GM23338 (cell line): ENCODE measurements around the gene CAMK1. TPM values are rescaled to one million over a fixed set of nuclear protein-coding genes. Genes with fewer than 3 reads are reported as not detected.
A peak's percentile ranks its signal among the peaks of the same experiment; 100 is the strongest.

Source experiments
- ATAC-seq: fragments of 200-7000 bp; cut with Tn5 transposase; 3 replicates; pipeline ENCODE4 v1.9.1; 2020
- DNase-seq: peaks from one replicate; pipeline ENCODE4 v3.0.0-alpha.2; 2015; ENCODE audit warnings: low spot score
- H2AFZ ChIP-seq: fragments of 200-600 bp; sonication (generic); 2 replicates; pipeline ENCODE4 v1.8.0; 2016; ENCODE audit warnings: antibody characterized with exemption, mild to moderate bottlenecking, moderate library complexity
- H3F3A ChIP-seq: fragments of 200-600 bp; sonication (generic); replicated peaks from 2 replicates; pipeline ENCODE4 v1.8.0; 2017; ENCODE audit warnings: antibody characterized with exemption, mixed run types, low read depth
- H3K27ac ChIP-seq: fragments of 200-600 bp; sonication (generic); 2 replicates; pipeline ENCODE4 v1.6.1; 2016; ENCODE audit warnings: low read depth
- H3K27me3 ChIP-seq: fragments of 200-600 bp; sonication (generic); 2 replicates; pipeline ENCODE4 v1.8.0; 2016; ENCODE audit warnings: mild to moderate bottlenecking, mixed run types, moderate library complexity; ENCODE audit not compliant: insufficient read depth
- H3K36me3 ChIP-seq: fragments of 200-600 bp; sonication (generic); 2 replicates; pipeline ENCODE4 v1.8.0; 2016; ENCODE audit warnings: mild to moderate bottlenecking; ENCODE audit not compliant: insufficient read depth
- H3K4me1 ChIP-seq: fragments of 200-600 bp; sonication (generic); 2 replicates; pipeline ENCODE4 v1.8.0; 2016; ENCODE audit warnings: mild to moderate bottlenecking, moderate library complexity; ENCODE audit not compliant: insufficient read depth
- H3K4me2 ChIP-seq: fragments of 200-600 bp; sonication (generic); 2 replicates; pipeline ENCODE4 v1.7.1; 2017; ENCODE audit warnings: mixed run types
- H3K4me3 ChIP-seq: fragments of 200-600 bp; sonication (generic); 2 replicates; pipeline ENCODE4 v1.6.1; 2016; ENCODE audit warnings: mixed run types
- H3K79me2 ChIP-seq: fragments of 200-600 bp; sonication (generic); replicated peaks from 2 replicates; pipeline ENCODE4 v1.8.0; 2017; ENCODE audit warnings: mild to moderate bottlenecking; ENCODE audit not compliant: insufficient read depth
- H3K9me2 ChIP-seq: fragments of 200-600 bp; sonication (generic); 2 replicates; pipeline ENCODE4 v1.8.0; 2017; ENCODE audit not compliant: insufficient read depth
- H4K20me1 ChIP-seq: fragments of 200-600 bp; sonication (generic); replicated peaks from 2 replicates; pipeline ENCODE4 v1.8.0; 2017; ENCODE audit warnings: mild to moderate bottlenecking; ENCODE audit not compliant: insufficient read depth
- H3K27ac Mint-ChIP-seq: 2 replicates; pipeline ENCODE4 v1.8.0; 2020; ENCODE audit warnings: inconsistent platforms, mild to moderate bottlenecking, moderate library complexity, mixed read lengths
- H3K27me3 Mint-ChIP-seq: 3 replicates; pipeline ENCODE4 v1.8.0; 2022; ENCODE audit warnings: low read depth, mild to moderate bottlenecking, moderate library complexity, mixed read lengths, inconsistent platforms; ENCODE audit not compliant: insufficient read depth, poor library complexity
- H3K36me3 Mint-ChIP-seq: 3 replicates; pipeline ENCODE4 v1.8.0; 2021; ENCODE audit warnings: low read depth, mild to moderate bottlenecking, inconsistent platforms, moderate library complexity, mixed read lengths
- H3K4me1 Mint-ChIP-seq: 3 replicates; pipeline ENCODE4 v1.8.0; 2020; ENCODE audit warnings: mild to moderate bottlenecking, inconsistent platforms, mixed read lengths
- H3K4me3 Mint-ChIP-seq: 3 replicates; pipeline ENCODE4 v1.8.0; 2021; ENCODE audit warnings: moderate library complexity, mild to moderate bottlenecking, inconsistent platforms, mixed read lengths
- H3K9me3 Mint-ChIP-seq: 3 replicates; pipeline ENCODE4 v1.8.0; 2020; ENCODE audit warnings: moderate library complexity, mild to moderate bottlenecking, inconsistent platforms, mixed read lengths
- CREB1 ChIP-seq: fragments of 250-450 bp; sonication (Bioruptor Pico); IDR thresholded peaks from 2 replicates; pipeline ENCODE4 v1.5.0; 2020; ENCODE audit warnings: low read depth, mild to moderate bottlenecking, moderate library complexity
- EZH2phosphoT487 ChIP-seq: fragments of 200-600 bp; sonication (generic); IDR thresholded peaks from one replicate; pipeline ENCODE4 v1.8.1; 2018; ENCODE audit warnings: antibody characterized with exemption; ENCODE audit not compliant: unreplicated experiment
- JUNB ChIP-seq: IDR thresholded peaks from one replicate; pipeline ENCODE4 v1.6.1; 2016; ENCODE audit warnings: antibody characterized with exemption; ENCODE audit not compliant: unreplicated experiment
- NANOG ChIP-seq: IDR thresholded peaks from 2 replicates; pipeline ENCODE4 v1.6.1; 2016; ENCODE audit warnings: antibody characterized with exemption, borderline replicate concordance
- POLR2AphosphoS5 ChIP-seq: IDR thresholded peaks from 2 replicates; pipeline ENCODE4 v1.6.1; 2016; ENCODE audit warnings: antibody characterized with exemption, low read depth
- ZNF331 ChIP-seq: fragments of 250-450 bp; sonication (Bioruptor Pico); IDR thresholded peaks from 2 replicates; pipeline ENCODE4 v1.5.0; 2020; ENCODE audit warnings: low read depth, mild to moderate bottlenecking, moderate library complexity
- polyA plus RNA-seq: library from polyadenylated mRNA; unstranded; fragments of >200 nt; fragmentation: Nextera tagmentation; extraction: Ambion mirVana; gene quantifications from 2 replicates; pipeline ENCODE4 v1.2.1, GENCODE V29; 2016
- total RNA-seq: library from RNA; depleted of rRNA; stranded (reverse); fragments of >200 nt; shearing (Covaris generic); gene quantifications from 2 replicates; pipeline ENCODE4 v1.2.3, GENCODE V29; 2014
- TF ChIP-seq, protein P1 (sequence below), 2 experiments: fragments of 200-600 bp in 1 of 2; sonication (generic) in 1 of 2; conservative IDR thresholded peaks; 2 replicates each; pipeline versions ENCODE4 v1.5.1 to v1.6.1; 2016 to 2017; ENCODE audit warnings: antibody characterized with exemption in 2 of 2, low read depth in 2 of 2, mild to moderate bottlenecking in 2 of 2, moderate library complexity in 1 of 2
- TF ChIP-seq, protein P2 (sequence below): fragments of 250-450 bp; sonication (Bioruptor Pico); IDR thresholded peaks from 2 replicates; pipeline ENCODE4 v1.5.0; 2020; ENCODE audit warnings: mild to moderate bottlenecking, moderate library complexity

The CAMK1 gene
- total and polyA plus RNA-seq, 2 experiments from 2014 or later = 4.4 TPM

GRCh38 chr3:9786825-9787669 is 17.3 kb upstream of the CAMK1 start:
- Mint-ChIP-seq H3K9me3 (no peaks in the 10 kb centered on the region), H3K27me3 (peaks cover 3% of the 10 kb centered on the region), H3K27ac (no peak overlapping the region), H3K4me1 (peaks cover 4% of the 10 kb centered on the region), H3K4me3 (no peak overlapping the region), H3K36me3 (peaks cover 74% of the 10 kb centered on the region)
- H3K79me2 ChIP-seq = no peaks in the 10 kb centered on the region
- no peak overlapping the region for H3K4me3 ChIP-seq
- ATAC-seq (peak; percentile 63), DNase-seq (peak; percentile 41)
- 0 out of 2 replicates have a peak, but pooled peaks cover 8% of the 10 kb centered on the region for H3F3A ChIP-seq
- no peaks in the 10 kb centered on the region for H3K27me3 ChIP-seq
- TF ChIP-seq, protein P1, sequence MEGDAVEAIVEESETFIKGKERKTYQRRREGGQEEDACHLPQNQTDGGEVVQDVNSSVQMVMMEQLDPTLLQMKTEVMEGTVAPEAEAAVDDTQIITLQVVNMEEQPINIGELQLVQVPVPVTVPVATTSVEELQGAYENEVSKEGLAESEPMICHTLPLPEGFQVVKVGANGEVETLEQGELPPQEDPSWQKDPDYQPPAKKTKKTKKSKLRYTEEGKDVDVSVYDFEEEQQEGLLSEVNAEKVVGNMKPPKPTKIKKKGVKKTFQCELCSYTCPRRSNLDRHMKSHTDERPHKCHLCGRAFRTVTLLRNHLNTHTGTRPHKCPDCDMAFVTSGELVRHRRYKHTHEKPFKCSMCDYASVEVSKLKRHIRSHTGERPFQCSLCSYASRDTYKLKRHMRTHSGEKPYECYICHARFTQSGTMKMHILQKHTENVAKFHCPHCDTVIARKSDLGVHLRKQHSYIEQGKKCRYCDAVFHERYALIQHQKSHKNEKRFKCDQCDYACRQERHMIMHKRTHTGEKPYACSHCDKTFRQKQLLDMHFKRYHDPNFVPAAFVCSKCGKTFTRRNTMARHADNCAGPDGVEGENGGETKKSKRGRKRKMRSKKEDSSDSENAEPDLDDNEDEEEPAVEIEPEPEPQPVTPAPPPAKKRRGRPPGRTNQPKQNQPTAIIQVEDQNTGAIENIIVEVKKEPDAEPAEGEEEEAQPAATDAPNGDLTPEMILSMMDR (conservative IDR thresholded peaks at IDR 0.05; ENCODE audit: low read depth in 2 of 2) = peak; percentile 74 to 88
- no peak for TF ChIP-seq JUNB
- no peaks in the 10 kb centered on the region for H4K20me1 ChIP-seq
- no peaks in the 10 kb centered on the region for H3K9me2 ChIP-seq
- peaks cover 10% of the 10 kb centered on the region; the same call in 1 of the 2 replicates for H3K36me3 ChIP-seq
- no peaks in the 10 kb centered on the region; the same call in 1 of the 2 replicates for H3K4me1 ChIP-seq
- H2AFZ ChIP-seq = no peak overlapping the region
- H3K4me2 ChIP-seq = no peak overlapping the region
- H3K27ac ChIP-seq = 0 out of 2 replicates have a peak overlapping the region, but pooled peaks have one; percentile 45

- Histone ChIP-seq H3K27me3 (no peaks in the 10 kb centered on the region), H3K79me2 (no peaks in the 10 kb centered on the region), H3F3A (0 out of 2 replicates have a peak, but pooled peaks cover 8% of the 10 kb centered on the region), H3K27ac (no peak overlapping the region), H3K36me3 (peaks cover 10% of the 10 kb centered on the region; the same call in 1 of the 2 replicates), H3K4me3 (no peak overlapping the region), H3K9me2 (no peaks in the 10 kb centered on the region), H3K4me1 (no peaks in the 10 kb centered on the region), H4K20me1 (no peaks in the 10 kb centered on the region), H2AFZ (no peak overlapping the region), H3K4me2 (no peak overlapping the region)
- no peak for ATAC-seq
- Mint-ChIP-seq H3K9me3 (no peaks in the 10 kb centered on the region), H3K4me1 (no peaks in the 10 kb centered on the region), H3K27ac (no peak overlapping the region), H3K27me3 (peaks cover 3% of the 10 kb centered on the region), H3K4me3 (no peak overlapping the region), H3K36me3 (peaks cover 77% of the 10 kb centered on the region)
- no peak for DNase-seq
- TF ChIP-seq ZNF331 (CRISPR knock-in tag) (no peak), NANOG (no peak), POLR2AphosphoS5 (no peak), CREB1 (no peak), EZH2phosphoT487 (no peak)
- TF ChIP-seq, protein P2, sequence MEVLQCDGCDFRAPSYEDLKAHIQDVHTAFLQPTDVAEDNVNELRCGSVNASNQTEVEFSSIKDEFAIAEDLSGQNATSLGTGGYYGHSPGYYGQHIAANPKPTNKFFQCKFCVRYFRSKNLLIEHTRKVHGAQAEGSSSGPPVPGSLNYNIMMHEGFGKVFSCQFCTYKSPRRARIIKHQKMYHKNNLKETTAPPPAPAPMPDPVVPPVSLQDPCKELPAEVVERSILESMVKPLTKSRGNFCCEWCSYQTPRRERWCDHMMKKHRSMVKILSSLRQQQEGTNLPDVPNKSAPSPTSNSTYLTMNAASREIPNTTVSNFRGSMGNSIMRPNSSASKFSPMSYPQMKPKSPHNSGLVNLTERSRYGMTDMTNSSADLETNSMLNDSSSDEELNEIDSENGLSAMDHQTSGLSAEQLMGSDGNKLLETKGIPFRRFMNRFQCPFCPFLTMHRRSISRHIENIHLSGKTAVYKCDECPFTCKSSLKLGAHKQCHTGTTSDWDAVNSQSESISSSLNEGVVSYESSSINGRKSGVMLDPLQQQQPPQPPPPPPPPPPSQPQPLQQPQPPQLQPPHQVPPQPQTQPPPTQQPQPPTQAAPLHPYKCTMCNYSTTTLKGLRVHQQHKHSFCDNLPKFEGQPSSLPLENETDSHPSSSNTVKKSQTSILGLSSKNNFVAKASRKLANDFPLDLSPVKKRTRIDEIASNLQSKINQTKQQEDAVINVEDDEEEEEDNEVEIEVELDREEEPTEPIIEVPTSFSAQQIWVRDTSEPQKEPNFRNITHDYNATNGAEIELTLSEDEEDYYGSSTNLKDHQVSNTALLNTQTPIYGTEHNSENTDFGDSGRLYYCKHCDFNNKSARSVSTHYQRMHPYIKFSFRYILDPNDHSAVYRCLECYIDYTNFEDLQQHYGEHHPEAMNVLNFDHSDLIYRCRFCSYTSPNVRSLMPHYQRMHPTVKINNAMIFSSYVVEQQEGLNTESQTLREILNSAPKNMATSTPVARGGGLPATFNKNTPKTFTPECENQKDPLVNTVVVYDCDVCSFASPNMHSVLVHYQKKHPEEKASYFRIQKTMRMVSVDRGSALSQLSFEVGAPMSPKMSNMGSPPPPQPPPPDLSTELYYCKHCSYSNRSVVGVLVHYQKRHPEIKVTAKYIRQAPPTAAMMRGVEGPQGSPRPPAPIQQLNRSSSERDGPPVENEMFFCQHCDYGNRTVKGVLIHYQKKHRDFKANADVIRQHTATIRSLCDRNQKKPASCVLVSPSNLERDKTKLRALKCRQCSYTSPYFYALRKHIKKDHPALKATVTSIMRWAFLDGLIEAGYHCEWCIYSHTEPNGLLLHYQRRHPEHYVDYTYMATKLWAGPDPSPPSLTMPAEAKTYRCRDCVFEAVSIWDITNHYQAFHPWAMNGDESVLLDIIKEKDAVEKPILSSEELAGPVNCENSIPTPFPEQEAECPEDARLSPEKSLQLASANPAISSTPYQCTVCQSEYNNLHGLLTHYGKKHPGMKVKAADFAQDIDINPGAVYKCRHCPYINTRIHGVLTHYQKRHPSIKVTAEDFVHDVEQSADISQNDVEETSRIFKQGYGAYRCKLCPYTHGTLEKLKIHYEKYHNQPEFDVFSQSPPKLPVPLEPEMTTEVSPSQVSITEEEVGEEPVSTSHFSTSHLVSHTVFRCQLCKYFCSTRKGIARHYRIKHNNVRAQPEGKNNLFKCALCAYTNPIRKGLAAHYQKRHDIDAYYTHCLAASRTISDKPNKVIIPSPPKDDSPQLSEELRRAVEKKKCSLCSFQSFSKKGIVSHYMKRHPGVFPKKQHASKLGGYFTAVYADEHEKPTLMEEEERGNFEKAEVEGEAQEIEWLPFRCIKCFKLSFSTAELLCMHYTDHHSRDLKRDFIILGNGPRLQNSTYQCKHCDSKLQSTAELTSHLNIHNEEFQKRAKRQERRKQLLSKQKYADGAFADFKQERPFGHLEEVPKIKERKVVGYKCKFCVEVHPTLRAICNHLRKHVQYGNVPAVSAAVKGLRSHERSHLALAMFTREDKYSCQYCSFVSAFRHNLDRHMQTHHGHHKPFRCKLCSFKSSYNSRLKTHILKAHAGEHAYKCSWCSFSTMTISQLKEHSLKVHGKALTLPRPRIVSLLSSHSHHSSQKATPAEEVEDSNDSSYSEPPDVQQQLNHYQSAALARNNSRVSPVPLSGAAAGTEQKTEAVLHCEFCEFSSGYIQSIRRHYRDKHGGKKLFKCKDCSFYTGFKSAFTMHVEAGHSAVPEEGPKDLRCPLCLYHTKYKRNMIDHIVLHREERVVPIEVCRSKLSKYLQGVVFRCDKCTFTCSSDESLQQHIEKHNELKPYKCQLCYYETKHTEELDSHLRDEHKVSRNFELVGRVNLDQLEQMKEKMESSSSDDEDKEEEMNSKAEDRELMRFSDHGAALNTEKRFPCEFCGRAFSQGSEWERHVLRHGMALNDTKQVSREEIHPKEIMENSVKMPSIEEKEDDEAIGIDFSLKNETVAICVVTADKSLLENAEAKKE (CRISPR knock-in tag) = no peak
- TF ChIP-seq, protein P1 (conservative IDR thresholded peaks at IDR 0.05; ENCODE audit: low read depth in 2 of 2) = no peak
Measured at GRCh38 chr3:9786209-9786739, 16.5 kb upstream of the CAMK1 start.
